Urothelium cell line (cell line): ENCODE measurements around the gene IL17D.
"Not testable (repeated sequence)": the region's sequence is repeated elsewhere in the genome, so short reads cannot be mapped to it uniquely, and the experiment has no call there.

Experiments used
- DNase-seq: peaks from one replicate; pipeline ENCODE4 v3.0.0; 2011; ENCODE audit warnings: low spot score, mixed read lengths
- FAIRE-seq: peaks from 2 replicates; lab custom pipeline; 2011; peaks lifted over from hg19 to GRCh38; lab: Jason Lieb, UNC

The IL17D gene

GRCh38 chr13:20717581-20718542 lies 14.4 kb downstream of the IL17D start:
- FAIRE-seq (peak; percentile 13), DNase-seq (no peak)

- no peak for DNase-seq
- FAIRE-seq, result peak; percentile 89
Observed at GRCh38 chr13:20718958-20719566, 15.6 kb downstream of the IL17D start.

- no peak for FAIRE-seq
- DNase-seq, result no peak
Observed at GRCh38 chr13:20719783-20720182, 16.3 kb downstream of the IL17D start.

DNA sequence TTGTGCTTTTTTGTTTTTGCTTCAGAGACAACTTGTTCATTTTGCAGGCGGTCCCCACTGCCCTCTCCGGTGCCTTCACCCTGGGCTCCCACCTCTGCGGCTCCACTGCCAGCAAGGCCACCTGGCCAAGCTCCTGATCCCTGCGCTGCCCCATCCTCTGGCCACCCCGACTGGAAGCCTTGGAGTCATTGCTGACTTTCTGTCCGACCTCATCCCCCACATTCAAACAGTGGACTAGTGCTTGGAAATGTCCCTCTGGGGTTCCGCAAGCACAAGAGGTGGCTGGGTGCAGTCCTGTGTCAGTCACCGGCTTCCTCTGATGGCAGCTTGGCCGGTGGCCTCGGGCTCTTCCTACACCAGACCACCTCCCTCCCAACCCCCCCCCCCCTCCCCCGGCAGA lies 17.0 kb downstream of the IL17D start:
- FAIRE-seq (no peak), DNase-seq (no peak)

DNA sequence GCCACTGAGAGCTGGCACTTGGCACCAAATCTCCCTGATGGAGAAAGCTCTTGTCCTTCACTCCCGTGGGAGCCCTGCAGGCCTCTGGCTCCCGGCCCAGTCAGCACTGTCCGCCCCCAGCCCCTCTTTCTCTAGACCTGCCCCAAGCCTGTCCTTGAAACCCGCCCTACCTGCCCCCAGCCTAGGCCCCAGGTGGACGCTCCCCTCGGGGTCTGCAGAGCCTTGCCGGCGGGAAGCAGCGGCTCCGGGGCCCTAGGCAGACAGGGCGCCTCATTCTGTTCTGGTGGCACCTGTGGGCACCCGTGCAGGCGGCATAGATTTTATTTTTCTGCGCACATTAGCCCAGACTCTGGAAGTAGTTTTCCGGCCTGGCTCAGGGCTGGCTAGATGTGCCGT lies 17.6 kb downstream of the IL17D start:
- FAIRE-seq, result no peak
- no peak for DNase-seq

DNA sequence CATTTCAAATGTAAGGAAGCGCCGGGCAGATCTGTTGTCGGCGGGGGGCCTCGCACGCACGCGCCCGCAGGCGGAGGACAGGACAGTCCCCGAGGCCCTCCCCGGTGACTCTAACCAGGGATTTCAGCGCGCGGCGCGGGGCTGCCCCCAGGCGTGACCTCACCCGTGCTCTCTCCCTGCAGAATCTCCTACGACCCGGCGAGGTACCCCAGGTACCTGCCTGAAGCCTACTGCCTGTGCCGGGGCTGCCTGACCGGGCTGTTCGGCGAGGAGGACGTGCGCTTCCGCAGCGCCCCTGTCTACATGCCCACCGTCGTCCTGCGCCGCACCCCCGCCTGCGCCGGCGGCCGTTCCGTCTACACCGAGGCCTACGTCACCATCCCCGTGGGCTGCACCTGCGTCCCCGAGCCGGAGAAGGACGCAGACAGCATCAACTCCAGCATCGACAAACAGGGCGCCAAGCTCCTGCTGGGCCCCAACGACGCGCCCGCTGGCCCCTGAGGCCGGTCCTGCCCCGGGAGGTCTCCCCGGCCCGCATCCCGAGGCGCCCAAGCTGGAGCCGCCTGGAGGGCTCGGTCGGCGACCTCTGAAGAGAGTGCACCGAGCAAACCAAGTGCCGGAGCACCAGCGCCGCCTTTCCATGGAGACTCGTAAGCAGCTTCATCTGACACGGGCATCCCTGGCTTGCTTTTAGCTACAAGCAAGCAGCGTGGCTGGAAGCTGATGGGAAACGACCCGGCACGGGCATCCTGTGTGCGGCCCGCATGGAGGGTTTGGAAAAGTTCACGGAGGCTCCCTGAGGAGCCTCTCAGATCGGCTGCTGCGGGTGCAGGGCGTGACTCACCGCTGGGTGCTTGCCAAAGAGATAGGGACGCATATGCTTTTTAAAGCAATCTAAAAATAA lies 18.2 kb downstream of the IL17D start:
- FAIRE-seq (no peak), DNase-seq (no peak)

GRCh38 chr13:20727856-20728255 lies 24.4 kb downstream of the IL17D start:
- DNase-seq (no peak), FAIRE-seq (no peak)

DNA sequence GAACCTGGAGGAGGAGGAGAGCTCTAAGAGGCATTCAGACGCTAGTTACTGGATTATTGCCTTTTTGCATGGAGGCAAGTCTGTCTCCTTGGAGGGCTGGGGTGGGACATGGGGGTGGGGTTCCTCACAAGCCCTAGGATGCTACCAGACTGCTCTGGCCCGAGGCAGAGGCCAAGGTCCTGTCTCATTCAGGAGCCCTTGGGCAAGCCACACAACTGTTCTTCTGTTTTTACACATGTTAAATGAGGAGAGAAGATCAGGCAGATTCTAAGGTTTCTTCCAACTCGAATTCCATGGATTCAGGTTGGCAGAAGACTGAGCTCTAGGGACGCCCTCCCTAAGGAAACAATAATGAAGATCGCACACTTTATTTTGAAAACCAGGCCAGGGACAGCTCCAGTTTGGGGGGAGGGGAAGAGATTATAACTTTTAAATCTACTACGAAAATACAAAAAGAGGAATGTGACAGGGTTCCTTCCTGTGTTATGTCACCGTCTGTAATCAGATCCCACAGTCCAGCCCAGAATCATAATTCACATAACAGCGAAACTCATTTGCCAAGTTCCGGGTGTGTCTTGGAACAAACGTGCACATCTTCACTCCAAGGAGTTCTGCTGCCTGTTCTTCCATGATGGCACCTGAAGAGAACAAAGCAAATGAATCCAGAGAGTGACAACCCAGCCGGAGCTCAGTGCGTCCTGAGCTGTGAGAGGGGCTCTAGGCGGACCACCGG lies 25.2 kb downstream of the IL17D start:
- DNase-seq (no peak), FAIRE-seq (no peak)

- DNase-seq, result no peak
- no peak for FAIRE-seq
Observed at GRCh38 chr13:20729633-20730585, 26.4 kb downstream of the IL17D start.

DNA sequence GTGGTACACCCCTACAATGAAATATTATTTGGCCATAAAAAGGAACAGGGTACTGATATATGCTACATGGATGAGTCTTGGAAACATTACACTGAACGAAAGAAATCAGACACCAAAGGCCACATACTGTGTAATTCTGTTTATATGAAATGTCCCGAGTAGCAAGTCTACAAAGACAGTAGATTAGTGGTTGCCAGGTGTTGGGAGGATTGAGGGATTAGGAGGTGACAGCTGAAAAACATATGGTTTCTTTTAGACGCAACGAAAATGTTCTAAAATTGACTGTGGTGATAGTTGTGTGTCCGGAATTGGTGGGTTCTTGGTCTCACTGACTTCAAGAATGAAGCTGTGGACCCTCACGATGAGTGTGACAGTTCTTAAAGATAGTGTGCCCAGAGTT lies 35.1 kb downstream of the IL17D start:
- FAIRE-seq (no peak), DNase-seq (no peak)

DNA sequence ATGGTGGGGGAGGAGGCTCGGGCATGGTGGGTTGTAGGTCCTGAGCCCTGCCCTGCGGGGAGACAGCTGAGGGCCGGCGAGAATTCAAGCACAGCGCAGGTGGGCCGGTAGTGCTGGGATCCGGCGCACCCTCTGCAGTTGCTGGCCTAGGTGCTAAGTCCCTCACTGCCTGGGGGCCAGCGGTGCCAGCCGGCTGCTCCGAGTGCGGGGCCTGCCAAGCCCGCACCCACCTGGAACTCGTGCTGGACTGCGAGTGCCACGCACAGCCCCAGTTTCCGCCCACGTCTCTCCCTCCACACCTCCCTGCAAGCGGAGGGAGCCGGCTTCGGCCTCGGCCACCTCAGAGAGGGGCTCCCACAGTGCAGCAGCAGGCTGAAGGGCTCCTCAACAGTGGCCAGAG lies 36.5 kb downstream of the IL17D start:
- FAIRE-seq, result no peak
- no peak for DNase-seq

DNA sequence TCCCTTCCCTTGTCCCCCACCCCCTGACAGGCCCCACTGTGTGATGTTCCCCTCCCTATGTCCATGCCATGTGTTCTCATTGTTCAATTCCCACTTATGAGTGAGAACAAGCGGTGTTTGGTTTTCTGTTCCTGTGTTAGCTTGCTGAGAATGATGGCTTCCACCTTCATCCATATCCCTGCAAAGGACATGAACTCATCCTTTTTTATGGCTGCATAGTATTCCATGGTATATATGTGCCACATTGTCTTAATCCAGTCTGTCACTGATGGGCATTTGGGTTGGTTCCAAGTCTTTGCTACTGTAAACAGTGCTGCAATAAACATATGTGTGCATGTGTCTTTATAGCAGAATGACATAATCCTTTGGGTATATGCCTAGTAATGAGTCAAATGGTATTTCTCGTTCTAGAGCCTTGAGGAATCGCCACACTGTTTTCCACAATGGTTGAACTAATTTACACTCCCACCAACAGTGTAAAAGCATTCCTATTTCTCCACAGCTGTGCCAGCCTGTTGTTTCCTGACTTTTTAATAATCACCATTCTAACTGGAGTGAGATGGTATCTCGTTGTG lies 40.4 kb downstream of the IL17D start:
- not testable (repeated sequence) for DNase-seq, FAIRE-seq

DNA sequence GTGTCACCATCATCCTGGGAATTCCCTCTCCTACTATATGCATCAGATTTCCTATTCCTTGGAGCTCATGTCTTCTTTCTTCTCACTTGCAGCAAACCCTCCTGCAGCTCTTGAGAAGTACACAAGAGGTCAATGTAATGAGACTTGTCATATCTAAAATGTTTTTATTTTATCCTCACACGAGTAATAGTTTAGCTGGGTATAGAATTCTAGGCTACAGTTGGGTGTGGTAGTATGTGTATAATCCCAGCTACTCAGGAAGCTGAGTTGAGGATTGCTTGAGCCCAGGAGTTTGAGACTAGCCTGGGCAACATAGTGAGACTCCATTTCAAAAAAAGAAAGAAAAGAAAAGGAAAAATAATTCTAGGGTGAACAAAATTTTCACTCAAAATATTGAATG lies 45.9 kb downstream of the IL17D start:
- DNase-seq, result no peak
- no peak for FAIRE-seq

DNA sequence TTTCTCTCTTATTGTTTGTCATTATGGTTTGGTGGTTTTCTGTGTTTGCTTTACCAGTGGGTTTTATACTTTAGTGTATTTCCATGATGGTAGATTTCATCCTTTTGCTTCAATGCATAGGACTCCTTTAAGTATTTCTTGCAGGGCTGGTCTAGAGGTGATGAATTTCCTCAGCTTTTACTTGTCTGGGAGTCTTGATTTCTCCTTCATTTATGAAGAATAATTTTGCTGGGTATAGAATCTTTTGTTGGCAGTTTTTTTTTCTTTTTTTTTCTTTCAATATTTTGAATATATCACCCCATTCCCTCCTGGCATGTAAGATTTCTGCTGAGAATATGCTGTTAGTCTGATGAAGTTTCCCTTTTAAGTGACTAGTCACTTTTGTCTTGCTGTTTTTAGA lies 50.5 kb downstream of the IL17D start:
- DNase-seq (no peak), FAIRE-seq (no peak)

- FAIRE-seq (no peak), DNase-seq (no peak)
Observed at GRCh38 chr13:20760872-20761271, 57.4 kb downstream of the IL17D start.

GRCh38 chr13:20767309-20767943 lies 63.9 kb downstream of the IL17D start:
- FAIRE-seq, result no peak

GRCh38 chr13:20769091-20769490 lies 65.6 kb downstream of the IL17D start:
- DNase-seq (no peak), FAIRE-seq (no peak)

More at GRCh38 chr13:20767309-20767943, 63.9 kb downstream of the IL17D start:
- no peak for DNase-seq

DNA sequence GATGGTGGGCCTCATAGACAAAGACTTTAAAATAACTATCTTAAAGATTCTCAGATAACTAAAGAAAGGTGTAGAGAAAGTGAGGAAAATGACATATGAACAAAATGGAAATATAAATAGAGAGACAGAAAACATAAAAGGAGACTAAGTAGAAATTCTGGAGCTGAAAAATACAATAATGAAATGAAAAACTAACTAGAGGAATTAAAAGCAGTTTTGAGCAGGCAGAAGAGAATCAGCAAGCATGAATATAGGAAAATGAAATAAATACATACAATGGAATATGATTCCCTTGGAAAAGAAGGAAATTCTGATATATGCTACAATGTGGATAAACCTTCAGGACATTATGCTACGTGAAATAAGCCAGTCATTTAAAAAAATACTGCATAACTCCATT lies 66.3 kb downstream of the IL17D start:
- DNase-seq (no peak), FAIRE-seq (no peak)
